B cell (primary cell): ENCODE data around the gene KDM3A.

Experiments used
- EZH2 ChIP-seq: IDR thresholded peaks from 2 replicates; pipeline ENCODE4 v1.6.1; 2012; ENCODE audit warnings: borderline replicate concordance, low read depth, mild to moderate bottlenecking, moderate library complexity, low read length; ENCODE audit not compliant: insufficient read depth, poor library complexity, severe bottlenecking
- TF ChIP-seq, protein P1 (sequence below): fragments of 200-600 bp; IDR thresholded peaks from one replicate; pipeline ENCODE4 v1.8.0; 2022; ENCODE audit warnings: antibody characterized with exemption, mild to moderate bottlenecking

DNA sequence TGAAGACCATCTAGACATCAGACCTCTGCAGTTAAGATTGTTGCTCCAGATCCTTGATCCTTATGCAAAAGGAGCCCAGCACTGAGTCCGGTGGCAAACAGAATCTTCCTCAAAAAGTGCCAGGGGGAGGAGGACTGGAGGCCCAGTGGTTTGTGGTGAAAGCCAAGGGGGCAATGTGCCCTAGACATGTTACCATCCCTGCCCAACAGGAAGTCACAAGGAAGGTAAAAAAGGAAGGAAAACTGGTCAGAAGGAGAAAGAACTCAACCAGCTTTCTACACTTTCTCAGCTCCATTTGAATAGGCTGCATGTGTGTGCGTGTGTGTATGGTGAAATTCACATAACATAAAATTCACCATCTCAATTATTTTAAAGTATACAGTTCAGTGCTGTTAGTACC is 25.0 kb upstream of the KDM3A start:
- TF ChIP-seq, protein P1, sequence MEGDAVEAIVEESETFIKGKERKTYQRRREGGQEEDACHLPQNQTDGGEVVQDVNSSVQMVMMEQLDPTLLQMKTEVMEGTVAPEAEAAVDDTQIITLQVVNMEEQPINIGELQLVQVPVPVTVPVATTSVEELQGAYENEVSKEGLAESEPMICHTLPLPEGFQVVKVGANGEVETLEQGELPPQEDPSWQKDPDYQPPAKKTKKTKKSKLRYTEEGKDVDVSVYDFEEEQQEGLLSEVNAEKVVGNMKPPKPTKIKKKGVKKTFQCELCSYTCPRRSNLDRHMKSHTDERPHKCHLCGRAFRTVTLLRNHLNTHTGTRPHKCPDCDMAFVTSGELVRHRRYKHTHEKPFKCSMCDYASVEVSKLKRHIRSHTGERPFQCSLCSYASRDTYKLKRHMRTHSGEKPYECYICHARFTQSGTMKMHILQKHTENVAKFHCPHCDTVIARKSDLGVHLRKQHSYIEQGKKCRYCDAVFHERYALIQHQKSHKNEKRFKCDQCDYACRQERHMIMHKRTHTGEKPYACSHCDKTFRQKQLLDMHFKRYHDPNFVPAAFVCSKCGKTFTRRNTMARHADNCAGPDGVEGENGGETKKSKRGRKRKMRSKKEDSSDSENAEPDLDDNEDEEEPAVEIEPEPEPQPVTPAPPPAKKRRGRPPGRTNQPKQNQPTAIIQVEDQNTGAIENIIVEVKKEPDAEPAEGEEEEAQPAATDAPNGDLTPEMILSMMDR, result no peak
- no peak for TF ChIP-seq EZH2
